HEK293T (cell line): ENCODE results near the gene KMT5C.

Experiments
- CTCF ChIA-PET: fragments of 350-600 bp; formaldehyde crosslinking; extraction: SDS; loops from one replicate; lab custom pipeline; 2021; ENCODE audit warnings: antibody characterized with exemption, inconsistent platforms; lab: Yijun Ruan, JAX
- POLR2A ChIA-PET: fragments of 350-600 bp; formaldehyde crosslinking; extraction: SDS; loops from one replicate; lab custom pipeline; 2020; ENCODE audit warnings: antibody characterized with exemption, inconsistent platforms; lab: Yijun Ruan, JAX
- DNase-seq: peaks from one replicate; pipeline ENCODE4 v3.0.0; 2012; ENCODE audit warnings: mixed read lengths; ENCODE audit errors: extremely low spot score
- ARNT ChIP-seq: fragments of 450-650 bp; IDR thresholded peaks from 2 replicates; pipeline ENCODE4 v1.6.1; 2017; ENCODE audit warnings: mild to moderate bottlenecking
- BHLHE40 ChIP-seq: fragments of 450-650 bp; IDR thresholded peaks from 2 replicates; pipeline ENCODE4 v1.6.1; 2016; ENCODE audit warnings: mild to moderate bottlenecking, moderate library complexity, borderline replicate concordance
- CTBP1 ChIP-seq: fragments of 450-650 bp; IDR thresholded peaks from 2 replicates; pipeline ENCODE4 v1.6.1; 2016; ENCODE audit warnings: borderline replicate concordance
- ELF4 ChIP-seq: fragments of 450-650 bp; IDR thresholded peaks from 2 replicates; pipeline ENCODE4 v1.6.1; 2017; ENCODE audit warnings: antibody characterized with exemption
- FOXA1 ChIP-seq: fragments of 450-650 bp; IDR thresholded peaks from 2 replicates; pipeline ENCODE4 v1.6.1; 2016; ENCODE audit warnings: mild to moderate bottlenecking
- FOXK2 ChIP-seq: fragments of 450-650 bp; IDR thresholded peaks from 2 replicates; pipeline ENCODE4 v1.6.1; 2016; ENCODE audit warnings: mild to moderate bottlenecking
- FOXM1 ChIP-seq: fragments of 450-650 bp; IDR thresholded peaks from 2 replicates; pipeline ENCODE4 v1.6.1; 2017; ENCODE audit warnings: mild to moderate bottlenecking, borderline replicate concordance
- HDGF ChIP-seq: fragments of 450-650 bp; IDR thresholded peaks from 2 replicates; pipeline ENCODE4 v1.6.1; 2017; ENCODE audit warnings: antibody characterized with exemption, borderline replicate concordance
- L3MBTL2 ChIP-seq: fragments of 450-650 bp; conservative IDR thresholded peaks from 2 replicates; pipeline ENCODE4 v1.6.1; 2016; ENCODE audit warnings: mild to moderate bottlenecking
- LEF1 ChIP-seq: fragments of 450-650 bp; IDR thresholded peaks from 2 replicates; pipeline ENCODE4 v1.6.1; 2017; ENCODE audit warnings: mild to moderate bottlenecking, borderline replicate concordance
- NFRKB ChIP-seq: fragments of 450-650 bp; IDR thresholded peaks from 2 replicates; pipeline ENCODE4 v1.6.1; 2016; ENCODE audit warnings: mild to moderate bottlenecking, moderate library complexity
- PKNOX1 ChIP-seq: fragments of 450-650 bp; IDR thresholded peaks from 2 replicates; pipeline ENCODE4 v1.6.1; 2016
- SP1 ChIP-seq: fragments of 450-650 bp; IDR thresholded peaks from 2 replicates; pipeline ENCODE4 v1.6.1; 2017
- SUZ12 ChIP-seq: fragments of 450-650 bp; IDR thresholded peaks from 2 replicates; pipeline ENCODE4 v1.6.1; 2016; ENCODE audit warnings: mild to moderate bottlenecking
- TARDBP ChIP-seq: fragments of 450-650 bp; IDR thresholded peaks from 2 replicates; pipeline ENCODE4 v1.6.1; 2016
- ZNF384 ChIP-seq: fragments of 450-650 bp; IDR thresholded peaks from 2 replicates; pipeline ENCODE4 v1.6.1; 2016

The KMT5C gene

GRCh38 chr19:55353803-55354697 is 14.4 kb downstream of the KMT5C start:
- DNase-seq = peak; percentile 94
- ChIA-PET POLR2A (interaction anchor here (0.9 to 2.0 kb wide), 3 partner anchors 13 to 32 kb away, joined by 3 to 5 read pairs (median 5); no protein-coding TSS in a partner anchor), CTCF (no interaction called here)
- TF ChIP-seq L3MBTL2 (peak; percentile 32; the same call in 1 of the 2 replicates), SP1 (peak; percentile 57), BHLHE40 (no peak)

GRCh38 chr19:55354698-55355212 is 15.1 kb downstream of the KMT5C start, which contains the start of gene COX6B2:
Gene COX6B2 (minus strand): TSS chr19:55354719. CDS start chr19:55354521, 198 bp downstream.
- ChIA-PET CTCF (no interaction called here), POLR2A (no interaction called here)
- TF ChIP-seq FOXA1 (no peak), SP1 (no peak), L3MBTL2 (no peak), NFRKB (no peak), ZNF384 (no peak)
- no peak for DNase-seq

- ChIA-PET CTCF (no interaction called here), POLR2A (no interaction called here)
- DNase-seq = no peak
- TF ChIP-seq ARNT (no peak), FOXM1 (no peak), BHLHE40 (no peak), FOXK2 (no peak), L3MBTL2 (no peak), ZNF384 (no peak), SP1 (no peak), PKNOX1 (no peak), HDGF (no peak), ELF4 (no peak), LEF1 (no peak), CTBP1 (no peak), SUZ12 (no peak), TARDBP (no peak), NFRKB (no peak)
Observed at GRCh38 chr19:55355213-55355821, 15.6 kb downstream of the KMT5C start.

- CTCF ChIA-PET = interaction anchor here (0.7 kb wide), 1 partner anchor 19 kb away, joined by 3 read pairs; the partner anchor contains the start of gene KMT5C
- POLR2A ChIA-PET = interaction anchor here (1.7 kb wide), 1 partner anchor 19 kb away, joined by 5 read pairs; the partner anchor contains the start of gene KMT5C
- no peak for DNase-seq
- TF ChIP-seq CTBP1 (no peak), ZNF384 (no peak), FOXK2 (no peak), SP1 (no peak), TARDBP (no peak), PKNOX1 (no peak), LEF1 (no peak), HDGF (no peak), L3MBTL2 (no peak), BHLHE40 (no peak), SUZ12 (no peak), FOXA1 (no peak)
Observed at GRCh38 chr19:55358493-55358892, 18.8 kb downstream of the KMT5C start.

GRCh38 chr19:55358943-55359908 is 19.6 kb downstream of the KMT5C start:
- DNase-seq = no peak
- POLR2A ChIA-PET = no interaction called here
- TF ChIP-seq CTBP1 (no peak), ELF4 (no peak), ARNT (no peak), HDGF (no peak), NFRKB (no peak), FOXA1 (no peak), FOXM1 (no peak), L3MBTL2 (no peak), LEF1 (no peak), FOXK2 (no peak)
- CTCF ChIA-PET = interaction anchor here (0.7 kb wide), 1 partner anchor 20 kb away, joined by 3 read pairs; the partner anchor contains the start of gene KMT5C

GRCh38 chr19:55360902-55361301 is 21.2 kb downstream of the KMT5C start:
- no peak for TF ChIP-seq SP1
- DNase-seq = no peak
- POLR2A ChIA-PET = interaction anchor here (1.2 kb wide), 1 partner anchor 22 kb away, joined by 4 read pairs; no protein-coding TSS in a partner anchor
- CTCF ChIA-PET = no interaction called here
